ENCODE data around the gene CDH23.

Gene CDH23

GRCh38 chr10:71468363-71469094, 71.8 kb downstream of the CDH23 start:
- no peak for DNase-seq

- DNase-seq: no peak
Observed at GRCh38 chr10:71471006-71471405, 74.3 kb downstream of the CDH23 start.

- DNase-seq: no peak
Observed at GRCh38 chr10:71471957-71472365, 75.2 kb downstream of the CDH23 start.

- no peak for DNase-seq
Observed at GRCh38 chr10:71472466-71472865, 75.7 kb downstream of the CDH23 start.

GRCh38 chr10:71472912-71473311, 76.2 kb downstream of the CDH23 start:
- no peak for DNase-seq

- DNase-seq: no peak
Observed at GRCh38 chr10:71473671-71474599, 77.2 kb downstream of the CDH23 start.

DNA sequence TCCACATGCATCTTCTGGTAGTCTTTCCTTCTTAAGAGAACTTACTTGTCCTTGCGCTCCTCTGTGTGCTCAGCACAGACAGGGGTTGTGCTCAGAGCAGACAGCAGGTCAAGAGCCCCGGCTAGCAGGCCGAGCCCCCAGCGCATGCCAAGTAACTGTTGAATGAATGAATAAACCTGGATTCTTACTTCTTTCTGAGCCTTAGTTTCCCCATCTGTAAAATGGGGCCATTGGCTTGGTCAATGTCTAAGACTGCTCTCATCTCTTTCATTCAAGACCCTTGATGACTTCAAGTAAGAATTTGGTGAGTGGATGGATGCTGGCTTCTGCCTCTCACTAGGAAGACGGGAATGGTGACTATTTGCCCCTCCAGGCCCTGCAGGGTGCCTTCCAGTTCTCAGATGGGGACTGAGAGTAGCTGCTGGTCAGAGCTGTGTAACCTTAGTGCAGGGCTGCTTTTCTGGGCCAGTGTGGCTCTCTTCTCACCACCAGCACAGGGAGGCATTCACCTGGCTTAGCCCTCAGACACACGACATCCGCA, 78.1 kb downstream of the CDH23 start:
- DNase-seq: no peak

- no peak for DNase-seq
Observed at GRCh38 chr10:71475243-71475871, 78.6 kb downstream of the CDH23 start.

- no peak for DNase-seq
Observed at GRCh38 chr10:71476228-71477011, 79.7 kb downstream of the CDH23 start.

GRCh38 chr10:71478173-71478572, 81.5 kb downstream of the CDH23 start:
- no peak for DNase-seq

DNA sequence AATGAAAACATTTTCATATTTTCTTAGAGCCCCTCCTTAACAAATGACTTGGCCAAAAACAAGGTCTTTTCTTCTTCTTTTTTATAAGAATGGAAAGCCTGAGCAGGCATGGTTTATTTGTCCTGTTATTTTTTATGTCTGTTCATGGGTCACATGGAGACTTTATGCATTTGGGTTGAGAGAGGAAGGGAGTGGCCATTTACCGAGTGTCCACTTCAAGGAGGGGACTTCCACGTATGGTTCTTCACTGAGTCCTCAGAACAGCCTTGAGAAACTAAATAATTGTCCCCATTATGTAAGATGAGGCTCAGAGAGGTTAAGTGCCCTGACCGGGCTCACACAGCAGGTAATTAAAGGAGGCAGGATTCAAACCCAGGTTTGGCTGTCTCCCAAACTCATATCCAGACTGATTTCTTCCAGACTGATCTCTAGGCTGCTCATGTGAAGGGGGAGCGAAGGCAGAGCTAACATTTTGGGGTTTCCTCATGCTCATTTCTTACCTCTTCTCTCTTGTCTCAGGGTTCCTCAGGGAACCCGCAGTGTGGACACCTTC, 82.2 kb downstream of the CDH23 start:
- DNase-seq: no peak

DNA sequence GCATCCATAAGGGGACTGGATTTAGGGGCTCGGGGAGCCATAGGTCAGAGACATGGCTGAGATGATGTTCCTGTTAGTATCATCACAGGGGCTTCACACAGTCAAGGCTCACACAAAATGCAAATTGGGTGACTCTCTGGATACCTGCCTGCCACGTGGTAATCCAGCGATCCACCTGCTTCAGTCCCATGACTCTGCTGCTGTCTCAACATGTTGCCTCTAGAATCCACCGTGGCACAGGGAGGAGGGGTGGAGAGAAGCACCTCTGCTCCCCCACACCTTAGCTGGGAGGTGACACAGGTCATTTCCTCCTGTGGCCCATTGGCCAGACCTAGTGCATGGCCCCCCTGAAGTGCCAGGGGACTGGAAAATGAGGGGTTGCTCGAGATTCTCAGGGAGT, 83.1 kb downstream of the CDH23 start:
- DNase-seq: no peak

- no peak for DNase-seq
Observed at GRCh38 chr10:71480662-71481061, 83.9 kb downstream of the CDH23 start.

GRCh38 chr10:71481746-71482410, 85.2 kb downstream of the CDH23 start:
- no peak for DNase-seq

- no peak for DNase-seq
Observed at GRCh38 chr10:71482620-71483019, 85.9 kb downstream of the CDH23 start.

DNA sequence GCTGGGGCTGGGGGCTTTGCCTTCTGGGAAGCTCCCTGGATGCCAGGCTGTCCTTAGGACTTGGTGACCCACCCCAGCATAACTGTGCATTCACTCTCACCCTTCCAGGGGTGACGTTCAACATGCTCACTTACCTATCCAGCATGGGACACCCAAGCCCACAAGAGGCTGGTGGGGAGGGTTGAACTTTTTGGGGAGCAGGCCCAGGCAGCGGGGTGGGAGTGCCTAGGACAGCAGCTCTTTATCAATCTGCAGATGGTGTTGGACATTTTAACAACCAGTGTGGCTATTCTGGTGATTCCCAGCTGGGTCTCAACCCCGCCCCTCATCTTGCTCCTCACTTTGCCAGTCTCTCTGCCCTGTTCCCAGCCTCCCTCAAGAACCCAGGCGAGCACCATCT, 86.4 kb downstream of the CDH23 start:
- DNase-seq: no peak

- no peak for DNase-seq
Observed at GRCh38 chr10:71483885-71484751, 87.4 kb downstream of the CDH23 start.

GRCh38 chr10:71486484-71487114, 89.9 kb downstream of the CDH23 start:
- no peak for DNase-seq

- DNase-seq: no peak
Observed at GRCh38 chr10:71487726-71488125, 91.0 kb downstream of the CDH23 start.

- DNase-seq: no peak
Observed at GRCh38 chr10:71489077-71489476, 92.4 kb downstream of the CDH23 start.

Measured in T1000 (cell line).